Activated gamma-delta T cell (primary cell): Measurements from ENCODE around the gene CCR5AS.
"Not testable (repeated sequence)": the region's sequence is repeated elsewhere in the genome, so short reads cannot be mapped to it uniquely, and the experiment has no call there.

Experiments
- DNase-seq: peaks from one replicate; lab custom pipeline; 2025; lab: John Stamatoyannopoulos, UW

The CCR5AS gene

DNA sequence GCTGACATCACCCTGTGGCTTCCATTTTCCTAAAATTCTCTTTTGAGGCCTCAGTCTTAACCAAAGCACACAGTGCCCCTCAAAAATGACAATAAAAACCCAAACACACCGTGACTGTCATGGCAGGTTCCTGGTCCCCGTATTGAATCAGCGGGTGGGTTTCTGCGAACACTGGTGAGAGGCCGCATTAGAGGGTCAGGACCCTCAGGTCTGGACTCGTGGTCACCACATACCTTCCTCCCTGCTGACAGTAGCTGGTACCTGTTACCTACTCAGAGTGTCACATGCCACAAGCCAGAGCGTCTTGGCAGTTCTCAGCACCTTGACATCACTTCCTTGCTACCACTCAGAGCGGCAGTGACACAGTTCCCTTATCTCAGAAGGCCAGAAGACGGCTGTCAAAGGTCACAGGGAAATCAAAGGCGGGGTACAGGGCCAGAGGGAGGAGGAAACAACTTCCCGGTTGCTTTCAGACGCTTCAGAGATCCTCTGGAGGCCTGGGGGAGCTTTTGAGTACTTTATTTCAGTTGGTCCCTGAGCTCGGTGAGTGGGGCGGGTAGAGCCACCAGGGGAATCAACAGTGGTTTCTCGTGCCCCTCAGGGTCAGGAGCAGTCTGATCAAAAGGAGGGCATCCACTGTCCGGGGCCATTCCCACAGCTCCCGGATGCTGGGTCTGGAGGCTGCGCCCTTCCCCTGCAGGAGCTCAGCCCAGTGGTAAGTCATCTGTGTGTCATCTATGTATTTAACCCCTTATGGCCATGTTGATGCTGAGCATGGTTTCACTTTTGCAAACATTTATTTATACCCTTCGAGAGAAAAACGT lies at the start of gene CCR5AS, which contains the start of gene CCRL2:
Gene CCR5AS (minus strand): TSS at position 279 of the 824 bp plus-strand sequence.
Gene CCRL2 (plus strand): TSS at position 472 of the 824 bp plus-strand sequence. CDS start 821 bp downstream, outside the sequence.
- no peak for DNase-seq

GRCh38 chr3:46456118-46456517 lies 49.3 kb upstream of the CCR5AS start:
- no peak for DNase-seq

DNA sequence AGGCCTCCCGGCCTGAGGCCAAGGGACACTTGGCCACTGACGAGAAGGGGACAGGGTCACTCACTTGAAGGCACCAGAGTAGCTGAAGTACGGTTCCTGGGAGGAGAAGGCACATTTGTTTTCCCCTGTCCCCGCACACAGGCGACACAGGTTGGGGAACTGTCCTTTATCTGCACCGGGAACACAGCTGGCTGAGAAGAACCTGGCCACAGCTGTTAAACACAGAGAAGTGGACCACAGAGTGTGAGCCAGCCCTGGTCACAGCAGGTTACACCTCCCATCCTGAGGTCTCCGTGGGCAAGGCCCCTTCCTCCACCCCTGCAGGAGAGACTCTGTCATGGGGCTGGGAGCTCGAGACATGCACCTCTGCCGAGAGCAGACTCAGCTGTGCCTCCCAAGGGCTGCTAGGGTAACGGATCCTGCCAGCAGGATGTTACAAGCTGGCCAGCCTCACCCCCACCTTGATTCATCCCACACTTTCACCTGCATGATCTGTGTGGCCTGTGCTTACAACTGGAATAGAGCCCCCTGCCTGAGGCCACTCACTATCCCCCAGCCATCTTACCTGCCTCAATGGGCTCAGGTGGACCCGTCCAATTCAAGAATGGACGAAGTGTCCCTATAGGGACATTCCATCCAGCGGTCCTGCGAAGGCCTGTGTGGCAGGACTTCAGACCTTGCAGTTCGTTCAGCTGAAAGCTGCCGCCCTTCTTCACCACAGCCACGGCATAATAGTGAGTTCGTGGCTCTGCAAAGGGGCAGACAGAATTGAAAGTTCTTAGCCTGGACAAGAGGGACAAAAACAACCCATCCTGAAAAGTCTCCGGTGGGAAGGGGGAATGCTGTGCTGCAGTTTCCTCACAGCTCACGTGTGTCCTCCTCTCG lies 48.6 kb upstream of the CCR5AS start:
- no peak for DNase-seq

GRCh38 chr3:46454606-46455005 lies 47.7 kb upstream of the CCR5AS start:
- DNase-seq, result no peak

DNA sequence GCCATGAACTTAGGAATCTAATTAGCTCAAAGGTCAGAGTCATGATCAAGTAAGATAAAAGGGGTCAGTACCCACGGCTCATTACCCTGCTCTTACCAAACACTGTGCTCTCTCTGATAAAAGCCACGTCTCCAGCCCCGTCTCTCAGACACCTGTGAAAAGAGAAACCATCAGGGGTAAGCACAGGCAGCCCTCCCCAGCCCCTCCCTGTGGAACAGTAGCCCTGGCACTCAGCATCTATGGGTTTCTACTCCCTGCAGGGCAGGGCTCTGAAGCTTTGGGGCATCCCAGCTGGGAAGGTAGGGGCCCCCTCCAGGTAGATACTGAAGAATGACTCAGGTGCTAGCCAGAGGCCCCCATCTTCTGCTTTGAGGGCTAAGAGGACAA lies 47.3 kb upstream of the CCR5AS start:
- no peak for DNase-seq

DNA sequence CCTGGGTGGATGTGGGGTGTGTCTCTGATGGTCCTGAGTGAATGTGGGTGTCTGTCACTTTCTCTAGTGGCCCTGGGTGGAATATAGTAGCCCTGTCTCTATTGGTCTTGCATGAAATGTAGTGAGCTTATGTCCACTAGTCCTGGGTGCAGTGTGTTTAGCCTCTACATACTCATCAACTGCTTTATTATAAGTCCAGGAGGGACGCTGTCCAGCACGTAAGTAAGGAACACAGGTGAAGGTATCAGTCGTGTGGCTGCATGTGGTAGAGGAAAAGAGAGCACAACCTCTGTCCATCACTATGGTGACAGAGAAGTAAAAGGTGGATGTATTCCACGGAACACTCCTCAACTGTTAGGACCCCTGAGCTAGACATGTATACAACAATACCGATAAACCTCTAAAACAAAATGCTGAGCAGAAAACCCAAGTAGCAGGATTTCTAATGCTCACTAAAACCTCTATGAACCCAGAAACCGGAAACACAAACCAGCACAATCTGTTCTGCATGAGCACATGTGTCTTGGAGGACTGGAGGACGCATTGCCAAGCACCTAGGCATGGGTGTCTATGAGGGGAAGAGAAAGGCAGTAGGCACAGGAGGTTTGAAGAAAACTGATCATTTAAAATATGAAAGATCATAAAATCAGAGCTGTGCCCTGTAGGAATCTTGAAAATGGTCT lies 46.8 kb upstream of the CCR5AS start:
- no peak for DNase-seq

- no peak for DNase-seq
Measured at GRCh38 chr3:46449755-46450552, 43.1 kb upstream of the CCR5AS start.

GRCh38 chr3:46448721-46449120 lies 41.9 kb upstream of the CCR5AS start:
- DNase-seq, result no peak

- DNase-seq, result no peak
Measured at GRCh38 chr3:46447228-46447985, 40.5 kb upstream of the CCR5AS start.

GRCh38 chr3:46442576-46443530 lies 36.0 kb upstream of the CCR5AS start:
- no peak for DNase-seq

GRCh38 chr3:46440531-46441294 lies 33.8 kb upstream of the CCR5AS start:
- DNase-seq, result no peak

- DNase-seq, result no peak
Measured at GRCh38 chr3:46438831-46439230, 32.0 kb upstream of the CCR5AS start.

- no peak for DNase-seq
Measured at GRCh38 chr3:46435081-46435726, 28.3 kb upstream of the CCR5AS start.

- DNase-seq, result no peak
Measured at GRCh38 chr3:46433841-46434240, 27.0 kb upstream of the CCR5AS start.

GRCh38 chr3:46433118-46433517 lies 26.3 kb upstream of the CCR5AS start:
- not testable (repeated sequence) for DNase-seq

- not testable (repeated sequence) for DNase-seq
Measured at GRCh38 chr3:46431905-46432304, 25.0 kb upstream of the CCR5AS start.

DNA sequence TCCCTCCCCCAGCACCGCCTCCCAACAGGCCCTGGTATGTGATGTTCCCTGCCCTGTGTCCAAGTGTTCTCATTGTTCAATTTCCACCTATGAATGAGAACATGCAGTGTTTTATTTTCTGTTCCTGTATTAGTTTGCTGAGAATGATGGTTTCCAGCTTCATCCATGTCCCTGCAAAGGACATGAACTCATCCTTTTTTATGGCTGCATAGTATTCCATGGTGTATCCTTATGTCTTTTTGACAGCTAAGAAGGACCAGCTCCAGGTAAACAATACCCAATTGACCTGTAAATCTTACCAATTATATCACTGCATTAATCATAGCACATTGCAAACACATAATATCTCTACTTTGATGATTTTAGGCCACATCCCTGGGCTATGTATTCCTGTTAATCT lies 24.0 kb upstream of the CCR5AS start:
- not testable (repeated sequence) for DNase-seq

DNA sequence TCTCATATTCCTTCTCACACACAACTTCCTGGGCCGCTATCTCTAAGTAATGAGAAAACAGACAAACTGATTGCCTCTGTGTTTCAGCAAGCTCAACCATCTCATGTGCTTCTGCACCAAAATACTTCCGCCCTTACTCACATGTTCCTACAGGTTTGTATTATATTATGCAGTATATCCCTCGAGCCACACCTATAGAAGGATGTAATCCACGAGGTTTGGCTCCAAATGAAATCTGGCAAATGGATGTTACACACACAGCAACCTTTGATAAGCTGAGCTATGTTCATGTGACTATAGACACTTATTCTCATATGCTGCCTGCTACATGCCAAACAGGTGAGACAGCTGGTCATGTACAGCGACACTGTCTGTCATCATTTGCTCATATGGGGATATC lies 22.8 kb upstream of the CCR5AS start:
- no peak for DNase-seq
